Endodermal cell (in vitro differentiated cells): Measurements from ENCODE around the gene ABHD5. TPM values are rescaled to one million over a fixed set of nuclear protein-coding genes. Genes with fewer than 3 reads are reported as not detected.

Experiments used
- DNase-seq: peaks from one replicate; pipeline ENCODE4 v3.0.0-alpha.2; 2017
- H3K27ac ChIP-seq: 2 replicates; pipeline ENCODE4 v1.5.1; 2013; ENCODE audit warnings: mild to moderate bottlenecking, low read depth, low read length, moderate library complexity
- H3K27me3 ChIP-seq: 2 replicates; pipeline ENCODE4 v1.6.1; 2013; ENCODE audit warnings: mild to moderate bottlenecking, low read length, moderate library complexity; ENCODE audit not compliant: insufficient read depth, control insufficient read depth, poor library complexity, severe bottlenecking
- H3K36me3 ChIP-seq: 2 replicates; pipeline ENCODE4 v1.7.0; 2013; ENCODE audit warnings: mild to moderate bottlenecking, low read length, moderate library complexity; ENCODE audit not compliant: control insufficient read depth, insufficient read depth
- H3K4me1 ChIP-seq: one replicate; pipeline ENCODE4 v1.7.0; 2013; ENCODE audit warnings: low read length; ENCODE audit not compliant: control insufficient read depth, insufficient read depth
- H3K4me3 ChIP-seq: 2 replicates; pipeline ENCODE4 v1.5.1; 2013; ENCODE audit warnings: mild to moderate bottlenecking, low read length, moderate library complexity
- H3K9ac ChIP-seq: 2 replicates; pipeline ENCODE4 v1.6.1; 2013; ENCODE audit warnings: mild to moderate bottlenecking, low read length, moderate library complexity; ENCODE audit not compliant: poor library complexity, severe bottlenecking; ENCODE audit errors: extremely low read depth
- H3K9me3 ChIP-seq: 2 replicates; pipeline ENCODE4 v1.6.1; 2013; ENCODE audit warnings: mild to moderate bottlenecking, low read length, moderate library complexity; ENCODE audit not compliant: control insufficient read depth
- H3K27ac Mint-ChIP-seq: 2 replicates; pipeline ENCODE4 v1.8.0; 2020; ENCODE audit warnings: mixed read lengths
- H3K27me3 Mint-ChIP-seq: 2 replicates; pipeline ENCODE4 v1.8.0; 2021; ENCODE audit warnings: mild to moderate bottlenecking, mixed read lengths; ENCODE audit not compliant: insufficient read depth
- H3K36me3 Mint-ChIP-seq: 2 replicates; pipeline ENCODE4 v1.8.0; 2020; ENCODE audit warnings: low read depth, mixed read lengths
- H3K4me1 Mint-ChIP-seq: 2 replicates; pipeline ENCODE4 v1.8.0; 2020; ENCODE audit warnings: mixed read lengths
- H3K4me3 Mint-ChIP-seq: 2 replicates; pipeline ENCODE4 v1.8.0; 2020; ENCODE audit warnings: mild to moderate bottlenecking, moderate library complexity, mixed read lengths
- H3K9me3 Mint-ChIP-seq: 2 replicates; pipeline ENCODE4 v1.8.0; 2020; ENCODE audit warnings: mild to moderate bottlenecking, mixed read lengths
- CTCF ChIP-seq: fragments of 200-600 bp; sonication (generic); conservative IDR thresholded peaks from 2 replicates; pipeline ENCODE4 v1.5.0; 2021; ENCODE audit warnings: antibody characterized with exemption, mild to moderate bottlenecking
- WGBS, 2 experiments: methylation state at CpG; one replicate each; pipeline versions ENCODE4 v1.1.5 to v1.1.7; 2013; ENCODE audit warnings: missing lambda C conversion rate in 2 of 2, mixed read lengths in 1 of 2; ENCODE audit not compliant: insufficient coverage in 1 of 2, insufficient read length in 1 of 2; 5-methylcytosine and 5-hydroxymethylcytosine counted together
- total RNA-seq, 2 donors: library from RNA; stranded (reverse); fragmentation: NEBNext Ultra II Directional in 1 of 2; extraction: Animal tissue kit (Norgen Biotek cat#: 25700) in 1 of 2; gene quantifications; 2 replicates in 1 of 2; 3 replicates in 1 of 2; pipeline ENCODE4 v1.2.1, GENCODE V29; 2021

Gene ABHD5
- total RNA-seq, 2 donors from 2014 or later = 20.5 to 24.1 TPM

GRCh38 chr3:43732747-43733425 is 42.1 kb downstream of the ABHD5 start:
- no peaks in the 10 kb centered on the region for H3K36me3 ChIP-seq
- H3K4me3 ChIP-seq = no peak overlapping the region
- Mint-ChIP-seq H3K27ac (no peak overlapping the region), H3K27me3 (no peaks in the 10 kb centered on the region), H3K4me3 (no peak overlapping the region), H3K9me3 (no peaks in the 10 kb centered on the region), H3K4me1 (peaks cover 24% of the 10 kb centered on the region), H3K36me3 (peaks cover 15% of the 10 kb centered on the region)
- no peak for DNase-seq
- H3K27ac ChIP-seq = no peak overlapping the region
- peaks cover 5% of the 10 kb centered on the region for H3K4me1 ChIP-seq
- no peaks in the 10 kb centered on the region for H3K27me3 ChIP-seq
- no peak overlapping the region for H3K9ac ChIP-seq
- H3K9me3 ChIP-seq = no peaks in the 10 kb centered on the region
- no peak for TF ChIP-seq CTCF
- 91 to 94% methylated on average over 2 to 6 of the region's 6 CpGs for WGBS, 2 experiments

GRCh38 chr3:43733459-43734384 is 43.0 kb downstream of the ABHD5 start:
- Histone ChIP-seq H3K36me3 (no peaks in the 10 kb centered on the region), H3K4me3 (no peak overlapping the region), H3K4me1 (peaks cover 5% of the 10 kb centered on the region), H3K27me3 (no peaks in the 10 kb centered on the region), H3K9ac (no peak overlapping the region), H3K27ac (no peak overlapping the region), H3K9me3 (no peaks in the 10 kb centered on the region)
- no peaks in the 10 kb centered on the region for H3K9me3 Mint-ChIP-seq
- peaks cover 29% of the 10 kb centered on the region for H3K4me1 Mint-ChIP-seq
- H3K4me3 Mint-ChIP-seq = no peak overlapping the region
- DNase-seq = peak; percentile 70
- H3K27me3 Mint-ChIP-seq = no peaks in the 10 kb centered on the region
- TF ChIP-seq CTCF = peak; percentile 42
- H3K36me3 Mint-ChIP-seq = peaks cover 15% of the 10 kb centered on the region
- 83 to 91% methylated on average over 4 to 6 of the region's 6 CpGs for WGBS, 2 experiments
- no peak overlapping the region for H3K27ac Mint-ChIP-seq

DNA sequence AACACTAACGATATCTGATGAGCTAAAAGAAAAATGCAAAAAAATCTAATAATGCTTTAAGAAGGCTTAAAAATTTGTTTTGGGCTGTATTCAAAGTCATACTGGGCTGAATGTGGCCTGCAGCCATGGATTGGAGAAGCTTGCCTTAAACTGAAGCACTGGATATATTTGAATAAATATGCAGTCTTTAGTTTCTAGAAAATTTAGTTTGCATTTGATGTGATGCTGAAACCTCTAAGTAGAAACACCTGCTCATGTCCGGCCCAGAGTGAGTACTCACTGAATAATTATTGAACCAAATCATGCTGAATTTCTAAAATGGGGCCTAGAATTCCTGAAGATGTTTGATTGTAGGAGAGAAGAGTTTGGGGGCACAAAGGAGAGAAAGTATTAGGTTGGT is 43.9 kb downstream of the ABHD5 start:
- H3K36me3 Mint-ChIP-seq = peaks cover 14% of the 10 kb centered on the region
- H3K27ac Mint-ChIP-seq = no peak overlapping the region

More for the DNA sequence above, 43.9 kb downstream of the ABHD5 start:
- Mint-ChIP-seq H3K4me3 (no peak overlapping the region), H3K27me3 (no peaks in the 10 kb centered on the region), H3K4me1 (peaks cover 28% of the 10 kb centered on the region), H3K9me3 (no peaks in the 10 kb centered on the region)
- Histone ChIP-seq H3K36me3 (no peaks in the 10 kb centered on the region), H3K9ac (no peak overlapping the region), H3K4me3 (no peak overlapping the region), H3K4me1 (peaks cover 5% of the 10 kb centered on the region), H3K27ac (no peak overlapping the region), H3K27me3 (no peaks in the 10 kb centered on the region), H3K9me3 (no peaks in the 10 kb centered on the region)
- no peak for DNase-seq
- no peak for TF ChIP-seq CTCF
- 97 to 100% methylated on average over 2 of the region's 2 CpGs for WGBS, 2 experiments
